Measurements from ENCODE around the gene IL36B.

- TF ChIP-seq POLR2AphosphoS5 (IDR thresholded peaks at IDR 0.05; ENCODE audit: low read depth, low read length) (no peak), POLR2A (IDR thresholded peaks at IDR 0.05; ENCODE audit: low read depth, low read length) (no peak)
These were observed 27.9 kb downstream of the IL36B start for GRCh38 chr2:113024764-113025163.

All from GM12892 (cell line).